H9 (cell line): ENCODE measurements around the gene NPLOC4. TPM values are rescaled to one million over a fixed set of nuclear protein-coding genes. Genes with fewer than 3 reads are reported as not detected.

Source experiments
- DNase-seq: peaks from one replicate; pipeline ENCODE4 v3.0.0-alpha.2; 2017
- H2AFZ ChIP-seq: one replicate; pipeline ENCODE4 v1.6.1; 2013; ENCODE audit warnings: mild to moderate bottlenecking, low read length, control low read depth, moderate library complexity
- H2AK5ac ChIP-seq: 2 replicates; pipeline ENCODE4 v1.6.1; 2013; ENCODE audit warnings: low read length, control low read depth, mixed read lengths; ENCODE audit not compliant: insufficient read length
- H2BK120ac ChIP-seq: one replicate; pipeline ENCODE4 v1.6.1; 2013; ENCODE audit warnings: low read depth, mild to moderate bottlenecking, low read length, control low read depth, inconsistent platforms; ENCODE audit not compliant: poor library complexity, severe bottlenecking
- H2BK12ac ChIP-seq: 2 replicates; pipeline ENCODE4 v1.6.1; 2013; ENCODE audit warnings: low read length, control low read depth, mixed read lengths, low read depth; ENCODE audit not compliant: insufficient read length
- H2BK15ac ChIP-seq: 2 replicates; pipeline ENCODE4 v1.6.1; 2013; ENCODE audit warnings: low read depth, low read length, control low read depth
- H2BK20ac ChIP-seq: one replicate; pipeline ENCODE4 v1.6.1; 2013; ENCODE audit warnings: low read depth, mild to moderate bottlenecking, low read length, control low read depth, inconsistent platforms; ENCODE audit not compliant: poor library complexity, severe bottlenecking
- H2BK5ac ChIP-seq: 2 replicates; pipeline ENCODE4 v1.6.1; 2013; ENCODE audit warnings: low read length, control low read depth, mixed read lengths; ENCODE audit not compliant: insufficient read length
- H3K14ac ChIP-seq: 2 replicates; pipeline ENCODE4 v1.6.1; 2013; ENCODE audit warnings: low read length, control low read depth; ENCODE audit not compliant: insufficient read depth
- H3K18ac ChIP-seq: 2 replicates; pipeline ENCODE4 v1.6.1; 2013; ENCODE audit warnings: low read depth, mild to moderate bottlenecking, mixed read lengths, low read length, control low read depth; ENCODE audit not compliant: insufficient read length
- H3K23ac ChIP-seq: 2 replicates; pipeline ENCODE4 v1.6.1; 2013; ENCODE audit warnings: low read length, control low read depth, mixed read lengths, low read depth; ENCODE audit not compliant: insufficient read length
- H3K23me2 ChIP-seq: 2 replicates; pipeline ENCODE4 v1.6.1; 2013; ENCODE audit warnings: low read depth, mild to moderate bottlenecking, mixed read lengths, low read length, control low read depth; ENCODE audit not compliant: insufficient read length, poor library complexity, severe bottlenecking
- H3K27ac ChIP-seq: 2 replicates; pipeline ENCODE4 v1.5.1; 2013; ENCODE audit warnings: low read length, control low read depth, mixed read lengths, low read depth; ENCODE audit not compliant: insufficient read length
- H3K27me3 ChIP-seq: 2 replicates; pipeline ENCODE4 v1.6.1; 2013; ENCODE audit warnings: low read length, control low read depth, inconsistent platforms; ENCODE audit not compliant: insufficient read depth
- H3K4ac ChIP-seq: 2 replicates; pipeline ENCODE4 v1.6.1; 2013; ENCODE audit warnings: low read depth, mild to moderate bottlenecking, control low read depth, inconsistent platforms, low read length, moderate library complexity
- H3K4me1 ChIP-seq: 2 replicates; pipeline ENCODE4 v1.6.1; 2013; ENCODE audit warnings: low read length, control low read depth, inconsistent platforms; ENCODE audit not compliant: insufficient read depth
- H3K4me2 ChIP-seq: 2 replicates; pipeline ENCODE4 v1.6.1; 2013; ENCODE audit warnings: low read length, control low read depth, mixed read lengths; ENCODE audit not compliant: insufficient read length, insufficient read depth
- H3K56ac ChIP-seq: 2 replicates; pipeline ENCODE4 v1.6.1; 2013; ENCODE audit warnings: low read depth, mild to moderate bottlenecking, mixed read lengths, low read length, control low read depth; ENCODE audit not compliant: insufficient read length
- H3K79me1 ChIP-seq: 2 replicates; pipeline ENCODE4 v1.6.1; 2013; ENCODE audit warnings: low read depth, mild to moderate bottlenecking, moderate library complexity, low read length, control low read depth, inconsistent platforms; ENCODE audit not compliant: insufficient read depth, poor library complexity, severe bottlenecking
- H3K79me2 ChIP-seq: 2 replicates; pipeline ENCODE4 v1.6.1; 2013; ENCODE audit warnings: low read length, control low read depth, inconsistent platforms; ENCODE audit not compliant: insufficient read depth
- H3K9ac ChIP-seq: 2 replicates; pipeline ENCODE4 v1.6.1; 2013; ENCODE audit warnings: low read length, control low read depth, mixed read lengths; ENCODE audit not compliant: insufficient read length; ENCODE audit errors: extremely low read depth
- H3K9me3 ChIP-seq: one replicate; pipeline ENCODE4 v1.6.1; 2013; ENCODE audit warnings: low read depth, low read length, inconsistent platforms; ENCODE audit not compliant: control insufficient read depth
- H3T11ph ChIP-seq: one replicate; pipeline ENCODE4 v1.6.1; 2013; ENCODE audit warnings: mild to moderate bottlenecking, low read length, control low read depth, inconsistent platforms
- H4K20me1 ChIP-seq: one replicate; pipeline ENCODE4 v1.6.1; 2013; ENCODE audit not compliant: control insufficient read depth, insufficient read length, insufficient read depth
- H4K5ac ChIP-seq: 2 replicates; pipeline ENCODE4 v1.6.1; 2013; ENCODE audit warnings: low read depth, mild to moderate bottlenecking, mixed read lengths, low read length, control low read depth; ENCODE audit not compliant: insufficient read length
- H4K8ac ChIP-seq: replicated peaks from 2 replicates; pipeline ENCODE4 v1.6.1; 2013; ENCODE audit warnings: low read length, control low read depth, mixed read lengths, low read depth; ENCODE audit not compliant: insufficient read length
- H4K91ac ChIP-seq: 2 replicates; pipeline ENCODE4 v1.6.1; 2013; ENCODE audit warnings: low read depth, mild to moderate bottlenecking, moderate library complexity, mixed read lengths, low read length, control low read depth; ENCODE audit not compliant: insufficient read length
- H3K27ac Mint-ChIP-seq, 3 experiments: 2 replicates in 2 of 3; 3 replicates in 1 of 3; pipeline ENCODE4 v1.8.0; 2020 to 2021; ENCODE audit warnings: mixed read lengths in 3 of 3, mild to moderate bottlenecking in 1 of 3, moderate library complexity in 1 of 3
- H3K27me3 Mint-ChIP-seq: 2 replicates; pipeline ENCODE4 v1.8.0; 2021; ENCODE audit warnings: low read depth, mild to moderate bottlenecking, moderate library complexity, mixed read lengths
- H3K36me3 Mint-ChIP-seq, 3 experiments: 2 replicates in 2 of 3; 3 replicates in 1 of 3; pipeline ENCODE4 v1.8.0; 2020 to 2021; ENCODE audit warnings: low read depth in 3 of 3, mixed read lengths in 3 of 3; ENCODE audit not compliant: insufficient read depth in 1 of 3
- H3K4me1 Mint-ChIP-seq, 2 experiments: 2 replicates each; pipeline ENCODE4 v1.8.0; 2020; ENCODE audit warnings: mixed read lengths in 2 of 2
- H3K4me3 Mint-ChIP-seq, 2 experiments: 2 replicates in 1 of 2; 3 replicates in 1 of 2; pipeline ENCODE4 v1.8.0; 2020 to 2021; ENCODE audit warnings: mild to moderate bottlenecking in 2 of 2, mixed read lengths in 2 of 2, moderate library complexity in 1 of 2
- H3K9me3 Mint-ChIP-seq, 2 experiments: 2 replicates in 1 of 2; 3 replicates in 1 of 2; pipeline ENCODE4 v1.8.0; 2020; ENCODE audit warnings: mild to moderate bottlenecking in 2 of 2, mixed read lengths in 2 of 2, moderate library complexity in 1 of 2
- CTCF ChIP-seq: fragments of 200-600 bp; sonication (generic); conservative IDR thresholded peaks from 3 replicates; pipeline ENCODE4 v1.8.0; 2021; ENCODE audit warnings: antibody characterized with exemption, mild to moderate bottlenecking
- WGBS: extraction: QIAGEN DNeasy Blood & Tissue Kit; methylation state at CpG from one replicate; pipeline ENCODE4 v1.1.7; 2013; ENCODE audit warnings: missing lambda C conversion rate, low lambda C conversion rate, mixed read lengths; ENCODE audit not compliant: insufficient read length; ENCODE audit errors: extremely low coverage; 5-methylcytosine and 5-hydroxymethylcytosine counted together
- total RNA-seq: library from RNA; stranded (reverse); gene quantifications from 2 replicates; pipeline ENCODE4 v1.2.1, GENCODE V29; 2021

Gene NPLOC4
- total RNA-seq, 1 experiment from 2014 or later, result 103 TPM

- no peak overlapping the region for H3K9ac ChIP-seq
- H2BK120ac ChIP-seq, result no peak overlapping the region
- H3K4me1 ChIP-seq, result no peaks in the 10 kb centered on the region
- Mint-ChIP-seq H3K4me1 (0 out of 4 replicates have a peak, but pooled peaks cover 5 to 7% of the 10 kb centered on the region in 2 experiments), H3K27ac (no peak overlapping the region), H3K27me3 (peaks cover 14% of the 10 kb centered on the region), H3K9me3 (no peaks in the 10 kb centered on the region; a peak in 1 of 5 replicates), H3K4me3 (no peak overlapping the region), H3K36me3 (peaks cover 5 to 22% (median 12%) of the 10 kb centered on the region in 3 experiments; a peak in 6 of 7 replicates)
- H4K5ac ChIP-seq, result no peak overlapping the region
- no peak for TF ChIP-seq CTCF
- H3K79me1 ChIP-seq, result no peaks in the 10 kb centered on the region
- H2BK12ac ChIP-seq, result no peak overlapping the region
- no peak overlapping the region for H3K18ac ChIP-seq
- H3K4ac ChIP-seq, result no peak overlapping the region
- peaks cover 5% of the 10 kb centered on the region for H3K23me2 ChIP-seq
- no peaks in the 10 kb centered on the region for H3K79me2 ChIP-seq
- H4K91ac ChIP-seq, result no peak overlapping the region
- H3T11ph ChIP-seq, result no peak overlapping the region
- H2BK20ac ChIP-seq, result no peak overlapping the region
- peaks cover 7% of the 10 kb centered on the region; the same call in 1 of the 2 replicates for H3K27me3 ChIP-seq
- H3K4me2 ChIP-seq, result no peak overlapping the region
- H4K8ac ChIP-seq, result no peak overlapping the region
- DNase-seq, result no peak
- H2BK15ac ChIP-seq, result no peak overlapping the region
- WGBS, result no CpG with 5 or more reads among the region's 28 CpGs
- peaks cover 4% of the 10 kb centered on the region for H4K20me1 ChIP-seq
- no peak overlapping the region for H3K14ac ChIP-seq
- H2AFZ ChIP-seq, result no peak overlapping the region
- no peak overlapping the region for H2AK5ac ChIP-seq
- H3K56ac ChIP-seq, result no peak overlapping the region
- no peak overlapping the region for H2BK5ac ChIP-seq
- H3K9me3 ChIP-seq, result no peaks in the 10 kb centered on the region
- no peak overlapping the region for H3K23ac ChIP-seq
- H3K27ac ChIP-seq, result no peak overlapping the region
Measured at GRCh38 chr17:81539961-81540675, 96.8 kb downstream of the NPLOC4 start.
